Activated effector memory CD4-positive, alpha-beta T cell treated with Interleukin-2 at 50 U/mL for 16 hours (primary cell): ENCODE results near the gene KIF19.

Experiments
- DNase-seq: peaks from one replicate; pipeline ENCODE4 v3.0.0-alpha.2; 2020

The KIF19 gene

GRCh38 chr17:74343121-74343520, 17.1 kb downstream of the KIF19 start:
- no peak for DNase-seq

GRCh38 chr17:74343526-74344284, 17.7 kb downstream of the KIF19 start:
- DNase-seq = no peak

DNA sequence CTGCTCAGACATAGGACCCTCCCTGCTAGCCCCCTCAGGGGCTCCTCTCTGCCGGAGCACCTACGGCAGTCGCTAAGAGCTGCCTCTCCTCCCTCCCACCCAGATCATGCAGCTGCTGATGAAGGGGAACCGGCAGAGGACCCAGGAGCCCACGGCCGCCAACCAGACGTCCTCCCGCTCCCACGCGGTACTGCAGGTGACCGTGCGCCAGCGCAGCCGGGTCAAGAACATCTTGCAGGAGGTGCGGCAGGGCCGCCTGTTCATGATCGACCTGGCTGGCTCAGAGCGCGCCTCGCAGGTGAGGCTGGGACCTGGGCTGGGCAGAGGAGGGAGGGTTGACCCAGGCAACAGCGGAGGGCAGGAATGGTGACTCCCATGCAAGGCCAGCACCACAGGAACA, 18.6 kb downstream of the KIF19 start:
- no peak for DNase-seq

- DNase-seq = no peak
These were observed 19.6 kb downstream of the KIF19 start for GRCh38 chr17:74345433-74346241.

DNA sequence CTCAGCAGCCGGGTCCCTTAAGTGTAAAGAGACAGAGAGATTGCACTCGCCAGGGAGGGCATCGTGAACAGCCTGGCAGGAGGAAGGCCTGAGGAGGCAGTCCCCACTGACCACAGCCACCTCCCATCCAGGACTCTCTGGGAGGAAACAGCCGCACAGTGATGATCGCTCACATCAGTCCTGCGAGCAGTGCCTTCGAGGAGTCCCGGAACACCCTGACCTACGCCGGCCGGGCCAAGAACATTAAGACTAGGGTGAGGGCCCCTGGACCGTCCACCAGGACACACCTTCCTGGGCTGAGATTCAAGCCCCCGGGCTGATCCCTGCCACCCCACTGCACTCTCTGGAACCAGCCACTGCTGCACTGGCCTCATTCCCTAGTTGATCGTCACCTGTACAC, 21.6 kb downstream of the KIF19 start:
- DNase-seq = no peak

- no peak for DNase-seq
These were observed 23.1 kb downstream of the KIF19 start for GRCh38 chr17:74349120-74349519.

- no peak for DNase-seq
These were observed 24.5 kb downstream of the KIF19 start for GRCh38 chr17:74350486-74350885.

- DNase-seq = no peak
These were observed 25.7 kb downstream of the KIF19 start for GRCh38 chr17:74351552-74352210.

- no peak for DNase-seq
These were observed 27.5 kb downstream of the KIF19 start for GRCh38 chr17:74353446-74354060.

DNA sequence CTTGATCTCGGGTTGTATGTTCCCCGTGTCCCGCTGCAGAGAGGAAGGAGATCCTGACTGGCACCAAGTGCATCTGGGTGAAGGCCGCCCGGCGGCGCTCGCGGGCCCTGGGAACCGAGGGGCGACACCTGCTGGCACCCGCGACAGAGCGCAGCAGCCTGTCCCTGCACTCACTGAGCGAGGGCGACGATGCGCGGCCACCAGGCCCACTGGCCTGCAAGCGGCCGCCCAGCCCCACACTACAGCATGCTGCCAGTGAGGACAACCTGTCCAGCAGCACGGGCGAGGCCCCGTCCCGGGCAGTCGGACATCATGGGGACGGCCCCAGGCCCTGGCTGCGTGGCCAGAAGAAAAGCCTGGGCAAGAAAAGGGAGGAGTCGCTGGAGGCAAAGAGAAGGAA, 28.1 kb downstream of the KIF19 start:
- peak; percentile 39 for DNase-seq

- no peak for DNase-seq
These were observed 28.5 kb downstream of the KIF19 start for GRCh38 chr17:74354561-74354960.

DNA sequence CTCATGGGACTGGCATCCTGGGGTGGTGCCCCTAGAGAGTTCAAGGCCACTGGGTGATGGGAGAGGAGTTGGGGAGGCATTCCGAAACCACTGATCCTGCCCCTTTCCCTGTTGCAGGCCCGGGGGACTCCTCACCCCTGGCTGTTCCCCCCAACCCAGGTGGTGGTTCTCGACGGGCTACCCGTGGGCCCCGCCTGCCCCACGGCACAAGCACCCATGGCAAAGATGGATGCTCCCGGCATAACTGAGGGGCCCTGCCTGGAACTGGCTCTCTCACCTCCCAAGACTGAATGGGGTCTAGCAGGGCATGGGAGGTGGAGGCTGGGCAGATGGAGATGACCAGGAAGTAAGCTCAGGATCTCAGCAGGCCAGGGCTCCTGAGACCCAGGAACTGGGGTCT, 29.0 kb downstream of the KIF19 start:
- no peak for DNase-seq

- DNase-seq = peak; percentile 7
These were observed 30.8 kb downstream of the KIF19 start for GRCh38 chr17:74356646-74357465.

GRCh38 chr17:74357466-74357809, 31.4 kb downstream of the KIF19 start:
- no peak for DNase-seq

DNA sequence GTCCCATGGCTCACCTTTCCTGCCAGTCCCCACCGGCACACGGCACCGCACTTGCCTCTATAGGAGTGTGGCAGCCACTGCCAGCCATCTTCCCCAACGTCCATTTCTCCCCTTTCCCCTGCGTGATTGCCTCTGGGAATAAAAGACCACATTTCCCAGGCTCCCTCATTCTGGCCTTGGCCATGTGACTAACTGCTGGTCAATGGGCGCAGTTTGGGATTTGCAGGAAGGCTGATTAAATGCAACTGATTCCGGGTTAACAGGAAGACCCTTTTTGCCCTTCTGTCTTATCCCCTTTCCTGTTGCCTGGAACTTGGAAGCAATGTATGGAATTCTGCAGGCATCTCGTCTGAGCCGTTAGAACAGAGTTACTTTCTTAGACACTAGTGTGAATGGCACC, 32.7 kb downstream of the KIF19 start:
- no peak for DNase-seq

- DNase-seq = no peak
These were observed 33.9 kb downstream of the KIF19 start for GRCh38 chr17:74359916-74360315.

GRCh38 chr17:74360899-74361229, 34.8 kb downstream of the KIF19 start:
- no peak for DNase-seq

GRCh38 chr17:74361230-74362068, 35.4 kb downstream of the KIF19 start, which contains the start of gene BTBD17:
Gene BTBD17, minus strand, starts transcription at chr17:74361868. Its CDS starts 49 bp downstream, at chr17:74361819.
- peak; percentile 23 for DNase-seq

GRCh38 chr17:74362069-74362405, 36.0 kb downstream of the KIF19 start:
- DNase-seq = no peak

DNA sequence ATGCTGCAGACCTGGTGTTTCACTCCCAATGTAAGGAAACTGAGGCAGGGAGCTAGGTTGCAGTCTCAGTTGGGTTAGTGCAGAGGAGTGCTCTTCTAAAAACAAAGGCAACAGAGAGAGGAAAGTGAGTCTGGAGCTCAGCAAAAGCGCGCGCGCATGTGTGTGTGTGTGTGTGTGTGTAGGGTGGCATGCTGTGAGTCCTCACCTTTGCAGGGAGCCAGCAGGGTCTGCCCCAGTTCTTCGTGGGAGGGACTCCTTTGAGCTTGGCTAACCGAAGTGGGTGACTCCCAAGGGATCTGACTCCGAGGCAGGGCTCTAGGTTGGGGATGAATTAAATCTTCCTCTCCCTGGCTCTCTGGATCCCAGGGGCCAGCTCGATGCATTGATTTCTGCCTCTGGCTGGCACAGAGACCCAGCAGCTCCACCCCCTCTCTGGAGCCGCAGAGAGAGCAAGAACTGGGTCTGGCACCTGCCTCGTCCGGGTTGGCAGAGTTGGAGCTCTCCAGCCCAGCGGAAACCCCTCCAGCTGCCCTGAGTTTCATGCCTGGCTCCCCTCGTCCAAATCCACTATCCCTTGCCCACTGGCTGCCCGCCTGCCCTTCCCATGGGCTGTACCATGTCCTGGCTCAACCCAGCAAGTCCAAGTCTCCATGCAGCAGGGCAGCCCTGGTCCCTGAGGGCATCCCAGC, 36.9 kb downstream of the KIF19 start:
- DNase-seq = no peak

DNA sequence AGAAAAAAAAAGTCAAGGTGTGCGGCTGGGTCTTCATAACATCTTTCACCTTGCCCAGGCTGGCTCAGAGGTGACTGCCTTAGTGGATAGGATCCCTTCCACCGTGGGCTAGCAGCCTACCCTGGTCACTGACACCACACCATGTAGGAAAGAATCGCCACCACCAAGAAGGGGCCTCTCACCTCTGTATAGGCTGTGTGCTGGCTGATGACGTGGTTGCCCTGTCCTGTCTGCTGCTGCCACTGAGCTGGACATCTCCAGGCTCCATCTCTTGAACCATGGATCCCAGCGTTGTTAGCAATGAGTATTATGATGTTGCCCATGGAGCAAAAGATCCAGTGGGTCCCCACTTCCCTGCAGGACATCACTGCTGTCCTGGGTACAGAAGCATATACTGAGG, 41.2 kb downstream of the KIF19 start, which contains the start of gene GPR142:
Gene GPR142 (plus strand): TSS at position 301 of the 400 bp plus-strand sequence. CDS start 2,035 bp downstream, outside the sequence.
- no peak for DNase-seq
